OCI-LY7 (cell line): ENCODE data around the gene FARSA.
"Not testable (repeated sequence)": the region's sequence is repeated elsewhere in the genome, so short reads cannot be mapped to it uniquely, and the experiment has no call there.

Experiments
- EZH2phosphoT487 ChIP-seq: fragments of 200-600 bp; sonication (generic); IDR thresholded peaks from 2 replicates; pipeline ENCODE4 v1.6.1; 2018; ENCODE audit warnings: low read depth, borderline replicate concordance, mild to moderate bottlenecking, mixed run types, antibody characterized with exemption, low read length, moderate library complexity, mixed read lengths
- TF ChIP-seq, protein P1 (sequence below): fragments of 200-600 bp; sonication (generic); conservative IDR thresholded peaks from 2 replicates; pipeline ENCODE4 v1.5.1; 2014; ENCODE audit warnings: mild to moderate bottlenecking, antibody characterized with exemption, low read length, moderate library complexity, mixed read lengths

DNA sequence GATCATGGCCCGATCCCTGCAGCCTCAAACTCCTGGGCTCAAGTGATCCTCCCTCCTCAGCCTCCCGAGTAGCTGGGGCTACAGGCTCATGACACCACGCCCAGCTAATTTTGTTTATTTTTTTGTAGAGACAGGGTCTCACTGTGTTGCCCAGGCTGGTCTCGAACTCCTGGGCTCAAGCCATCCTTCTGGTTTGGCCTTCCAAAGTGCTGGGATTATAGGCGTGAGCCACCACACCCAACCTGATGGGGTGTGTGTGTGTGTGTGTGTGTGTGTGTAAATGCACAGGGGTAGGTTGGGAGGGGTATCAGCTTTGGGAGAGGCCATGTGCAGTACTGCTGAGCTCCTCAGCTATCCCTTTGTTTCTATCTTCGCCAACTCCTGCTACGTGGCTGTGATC is 42.6 kb upstream of the FARSA start:
- TF ChIP-seq, protein P1, sequence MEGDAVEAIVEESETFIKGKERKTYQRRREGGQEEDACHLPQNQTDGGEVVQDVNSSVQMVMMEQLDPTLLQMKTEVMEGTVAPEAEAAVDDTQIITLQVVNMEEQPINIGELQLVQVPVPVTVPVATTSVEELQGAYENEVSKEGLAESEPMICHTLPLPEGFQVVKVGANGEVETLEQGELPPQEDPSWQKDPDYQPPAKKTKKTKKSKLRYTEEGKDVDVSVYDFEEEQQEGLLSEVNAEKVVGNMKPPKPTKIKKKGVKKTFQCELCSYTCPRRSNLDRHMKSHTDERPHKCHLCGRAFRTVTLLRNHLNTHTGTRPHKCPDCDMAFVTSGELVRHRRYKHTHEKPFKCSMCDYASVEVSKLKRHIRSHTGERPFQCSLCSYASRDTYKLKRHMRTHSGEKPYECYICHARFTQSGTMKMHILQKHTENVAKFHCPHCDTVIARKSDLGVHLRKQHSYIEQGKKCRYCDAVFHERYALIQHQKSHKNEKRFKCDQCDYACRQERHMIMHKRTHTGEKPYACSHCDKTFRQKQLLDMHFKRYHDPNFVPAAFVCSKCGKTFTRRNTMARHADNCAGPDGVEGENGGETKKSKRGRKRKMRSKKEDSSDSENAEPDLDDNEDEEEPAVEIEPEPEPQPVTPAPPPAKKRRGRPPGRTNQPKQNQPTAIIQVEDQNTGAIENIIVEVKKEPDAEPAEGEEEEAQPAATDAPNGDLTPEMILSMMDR = not testable (repeated sequence)
- TF ChIP-seq EZH2phosphoT487 = not testable (repeated sequence)
